Measurements from ENCODE around the gene ITGAE. TPM values are rescaled to one million over a fixed set of nuclear protein-coding genes. Genes with fewer than 3 reads are reported as not detected.

The ITGAE gene
- total RNA-seq, 1 donor from 2014 or later = 24.5 TPM

GRCh38 chr17:3812284-3812683 lies 11.3 kb upstream of the ITGAE start:
- Mint-ChIP-seq H3K9me3 (ENCODE audit: unreplicated experiment) (no peaks in the 10 kb centered on the region), H3K36me3 (ENCODE audit: unreplicated experiment) (peaks cover 58% of the 10 kb centered on the region), H3K27me3 (ENCODE audit: unreplicated experiment) (no peaks in the 10 kb centered on the region), H3K4me1 (ENCODE audit: unreplicated experiment) (no peaks in the 10 kb centered on the region), H3K4me3 (ENCODE audit: unreplicated experiment) (no peak overlapping the region), H3K27ac (ENCODE audit: unreplicated experiment) (no peak overlapping the region)
- TF ChIP-seq CTCF (IDR thresholded peaks at IDR 0.05) = no peak
- no peak for DNase-seq (ENCODE audit: extremely low spot score, unreplicated experiment)

GRCh38 chr17:3810019-3810418 lies 9.0 kb upstream of the ITGAE start:
- no peaks in the 10 kb centered on the region for H3K27me3 Mint-ChIP-seq (ENCODE audit: unreplicated experiment)
- DNase-seq (ENCODE audit: extremely low spot score, unreplicated experiment) = no peak
- H3K27ac Mint-ChIP-seq (ENCODE audit: unreplicated experiment) = no peak overlapping the region
- H3K4me1 Mint-ChIP-seq (ENCODE audit: unreplicated experiment) = no peaks in the 10 kb centered on the region
- H3K36me3 Mint-ChIP-seq (ENCODE audit: unreplicated experiment) = peaks cover 51% of the 10 kb centered on the region
- no peak for TF ChIP-seq CTCF (IDR thresholded peaks at IDR 0.05)
- no peaks in the 10 kb centered on the region for H3K9me3 Mint-ChIP-seq (ENCODE audit: unreplicated experiment)
- no peak overlapping the region for H3K4me3 Mint-ChIP-seq (ENCODE audit: unreplicated experiment)

GRCh38 chr17:3809135-3809534 lies 8.1 kb upstream of the ITGAE start:
- no peak overlapping the region for H3K27ac Mint-ChIP-seq (ENCODE audit: unreplicated experiment)

GRCh38 chr17:3808701-3809100 lies 7.7 kb upstream of the ITGAE start:
- H3K4me1 Mint-ChIP-seq (ENCODE audit: unreplicated experiment) = no peaks in the 10 kb centered on the region
- DNase-seq (ENCODE audit: extremely low spot score, unreplicated experiment) = no peak

More at GRCh38 chr17:3809135-3809534, 8.1 kb upstream of the ITGAE start:
- no peak for DNase-seq (ENCODE audit: extremely low spot score, unreplicated experiment)
- peaks cover 43% of the 10 kb centered on the region for H3K36me3 Mint-ChIP-seq (ENCODE audit: unreplicated experiment)
- H3K9me3 Mint-ChIP-seq (ENCODE audit: unreplicated experiment) = no peaks in the 10 kb centered on the region
- no peaks in the 10 kb centered on the region for H3K27me3 Mint-ChIP-seq (ENCODE audit: unreplicated experiment)
- no peak for TF ChIP-seq CTCF (IDR thresholded peaks at IDR 0.05)
- H3K4me3 Mint-ChIP-seq (ENCODE audit: unreplicated experiment) = no peak overlapping the region
- no peaks in the 10 kb centered on the region for H3K4me1 Mint-ChIP-seq (ENCODE audit: unreplicated experiment)

GRCh38 chr17:3805581-3805980 lies 4.6 kb upstream of the ITGAE start:
- peaks cover 25% of the 10 kb centered on the region for H3K36me3 Mint-ChIP-seq (ENCODE audit: unreplicated experiment)
- H3K27ac Mint-ChIP-seq (ENCODE audit: unreplicated experiment) = no peak overlapping the region
- TF ChIP-seq CTCF (IDR thresholded peaks at IDR 0.05) = no peak

More at GRCh38 chr17:3808701-3809100, 7.7 kb upstream of the ITGAE start:
- H3K27ac Mint-ChIP-seq (ENCODE audit: unreplicated experiment) = no peak overlapping the region
- H3K27me3 Mint-ChIP-seq (ENCODE audit: unreplicated experiment) = no peaks in the 10 kb centered on the region
- no peak overlapping the region for H3K4me3 Mint-ChIP-seq (ENCODE audit: unreplicated experiment)
- TF ChIP-seq CTCF (IDR thresholded peaks at IDR 0.05) = no peak
- no peaks in the 10 kb centered on the region for H3K9me3 Mint-ChIP-seq (ENCODE audit: unreplicated experiment)
- peaks cover 42% of the 10 kb centered on the region for H3K36me3 Mint-ChIP-seq (ENCODE audit: unreplicated experiment)

More at GRCh38 chr17:3805581-3805980, 4.6 kb upstream of the ITGAE start:
- Mint-ChIP-seq H3K4me3 (ENCODE audit: unreplicated experiment) (no peak overlapping the region), H3K4me1 (ENCODE audit: unreplicated experiment) (peaks cover 4% of the 10 kb centered on the region), H3K9me3 (ENCODE audit: unreplicated experiment) (no peaks in the 10 kb centered on the region), H3K27me3 (ENCODE audit: unreplicated experiment) (no peaks in the 10 kb centered on the region)
- no peak for DNase-seq (ENCODE audit: extremely low spot score, unreplicated experiment)

Measured in osteocyte (in vitro differentiated cells).